Heart left ventricle (tissue), 16 donors: Measurements from ENCODE around the gene F8. TPM values are rescaled to one million over a fixed set of nuclear protein-coding genes. Genes with fewer than 3 reads are reported as not detected.

Source experiments
- ATAC-seq, 4 donors: fragments of 200-7000 bp; cut with Tn5 transposase; one replicate each; pipeline ENCODE4 v1.9.1; 2020 to 2022; ENCODE audit warnings: moderate library complexity in 4 of 4, mild to moderate bottlenecking in 3 of 4, moderate number of reproducible peaks in 1 of 4
- DNase-seq, 5 donors: peaks; one replicate each; pipeline ENCODE4 v3.0.0-alpha.2; 2020
- H3K27ac ChIP-seq, 12 donors: fragments of 200-600 bp; sonication (generic) in 4 of 12; one replicate each; pipeline versions ENCODE4 v1.5.0 to v1.8.0; 2016 to 2022; ENCODE audit warnings: mild to moderate bottlenecking in 2 of 12
- H3K27me3 ChIP-seq, 9 donors: fragments of 200-600 bp; sonication (generic) in 2 of 9; one replicate each; pipeline versions ENCODE4 v1.5.1 to v1.8.0; 2016 to 2022; ENCODE audit warnings: mild to moderate bottlenecking in 3 of 9
- H3K36me3 ChIP-seq, 9 donors: fragments of 200-600 bp; sonication (generic) in 2 of 9; one replicate each; pipeline versions ENCODE4 v1.5.0 to v1.8.0; 2018 to 2022; ENCODE audit warnings: mild to moderate bottlenecking in 2 of 9
- H3K4me1 ChIP-seq, 12 donors: fragments of 200-600 bp; sonication (generic) in 4 of 12; one replicate each; pipeline versions ENCODE4 v1.5.0 to v1.8.0; 2016 to 2022; ENCODE audit warnings: mild to moderate bottlenecking in 3 of 12
- H3K4me3 ChIP-seq, 12 donors: fragments of 200-600 bp; sonication (generic) in 4 of 12; one replicate each; pipeline versions ENCODE4 v1.5.0 to v1.8.0; 2017 to 2022; ENCODE audit warnings: mild to moderate bottlenecking in 9 of 12, moderate library complexity in 4 of 12
- H3K9me3 ChIP-seq, 12 donors: fragments of 200-600 bp; sonication (generic) in 4 of 12; one replicate each; pipeline versions ENCODE4 v1.5.0 to v1.8.0; 2016 to 2022; ENCODE audit warnings: mild to moderate bottlenecking in 1 of 12
- CTCF ChIP-seq, 12 donors: fragments of 200-600 bp; sonication (generic) in 4 of 12; IDR thresholded peaks; one replicate each; pipeline versions ENCODE4 v1.5.0 to v1.8.0; 2018 to 2022; ENCODE audit warnings: antibody characterized with exemption in 12 of 12, mild to moderate bottlenecking in 5 of 12
- POLR2A ChIP-seq, 2 donors: fragments of 450-650 bp; IDR thresholded peaks; one replicate each; pipeline ENCODE4 v1.6.1; 2017; ENCODE audit warnings: antibody characterized with exemption in 2 of 2, mild to moderate bottlenecking in 2 of 2, moderate library complexity in 2 of 2
- WGBS, 4 donors: extraction: QIAGEN DNeasy Blood & Tissue Kit in 2 of 4; methylation state at CpG; one replicate each; pipeline versions ENCODE4 v1.1.5 to v1.1.7; 2013 to 2018; 5-methylcytosine and 5-hydroxymethylcytosine counted together
- intact Hi-C, 10 donors: fragments of 100-400 bp; cut with DNase I; formaldehyde crosslinking; loops; one replicate each; pipeline versions ENCODE4 v1.11.1 to v1.14.2; 2022
- polyA plus RNA-seq, 2 donors: library from polyadenylated mRNA; stranded (reverse); fragments of 200-250 nt; gene quantifications; one replicate each; pipeline ENCODE4 v1.2.3, GENCODE V29; 2013
- total RNA-seq, 9 donors: library from RNA; depleted of rRNA in 2 of 9; stranded (reverse); fragments of >200 nt in 2 of 9; fragmentation: NEBNext Ultra II Directional in 3 of 9; extraction: Animal tissue kit (Norgen Biotek cat#: 25700) in 3 of 9; gene quantifications; one replicate each; pipeline versions ENCODE4 v1.1.0 to v1.2.4, GENCODE V29; 2016 to 2023
- donor health status: ischemic (EF 13 %, LVEDD 7.1; RV severe dilation, severe dysfunction).
- donor health status: healthy with polysubstance abuse.
- donor health status: DM: no; HTN: yes; CAD: no.
- donor health status: DM: no; HTN: no; CAD: no.
- donor health status: ischemic (EF 25% LVEDD 6.9; RV normal size, moderate dysfunction).
- donor health status: ischemic (EF 25% LVEDD 5.7; RV mildly dilated, moderate dysfunction).
- donor health status: healthy.
- donor health status: DM: yes; HTN: yes; CAD: no.
- donor health status: ischemic (EF 35%, LVEDD 5.7; RV mildly dilated, moderate dysfunction).
- donor health status: nonischemic (EF 11% LVEDD 7.7; RV severe dilation, severe dysfunction).
- donor health status: DM: yes; HTN: yes; CAD: no.
- donor health status: PGD.
- donor health status: ischemic (EF 29% LVEDD 5.4; RV normal size, mild dysfunction).
- donor health status: nonischemic (EF 23%, LVEDD 6.1; RV moderate dilation, normal function).

F8 gene
- total and polyA plus RNA-seq, 11 donors, result 26.9 to 75.1 (median 44.3) TPM

- intact Hi-C loops, result no loop called here
- no peak for DNase-seq
- Histone ChIP-seq H3K27me3 (no peaks in the 10 kb centered on the region), H3K27ac (peak overlapping the region; percentile 91 to 99 (median 98)), H3K9me3 (no peaks in the 10 kb centered on the region), H3K4me3 (peak overlapping the region; percentile 1 to 85 (median 64)), H3K36me3 (no peaks in the 10 kb centered on the region), H3K4me1 (peaks cover 0 to 15% (median 5%) of the 10 kb centered on the region in 12 donors)
- ATAC-seq, result no peak
- TF ChIP-seq POLR2A (IDR thresholded peaks at IDR 0.05) (no peak), CTCF (IDR thresholded peaks at IDR 0.05) (no peak)
- WGBS, 4 donors, result 14 to 34% (median 17%) methylated on average over 3 of the region's 3 CpGs
Measured at GRCh38 chrX:155028129-155028528, 5.6 kb upstream of the F8 start.

- Histone ChIP-seq H3K27ac (peak overlapping the region; percentile 91 to 99 (median 98)), H3K4me3 (peak overlapping the region; percentile 22 to 85 (median 64)), H3K9me3 (no peaks in the 10 kb centered on the region), H3K27me3 (no peaks in the 10 kb centered on the region), H3K4me1 (peaks cover 0 to 15% (median 5%) of the 10 kb centered on the region in 12 donors), H3K36me3 (no peaks in the 10 kb centered on the region)
- 1 to 35% (median 15%) methylated on average over 14 of the region's 14 CpGs for WGBS, 4 donors
- DNase-seq, result peak in 2 of 5 donors; percentile 23 to 24
- intact Hi-C loops, result no loop called here
- peak; percentile 37 to 63 (median 55) for ATAC-seq
- TF ChIP-seq CTCF (IDR thresholded peaks at IDR 0.05), result no peak
- no peak for TF ChIP-seq POLR2A (IDR thresholded peaks at IDR 0.05)
Measured at GRCh38 chrX:155027509-155028066, 5.1 kb upstream of the F8 start.

GRCh38 chrX:155026727-155027508 is 4.4 kb upstream of the F8 start, which contains the start of gene FUNDC2:
Gene FUNDC2, plus strand, starts transcription at chrX:155026844. Its CDS starts 95 bp downstream, at chrX:155026939.
- peak within 1 kb of the TSS; percentile 91 to 99 (median 98) for H3K27ac ChIP-seq
- peak; percentile 93 to 97 (median 95) for DNase-seq
- peak within 1 kb of the TSS; percentile 22 to 85 (median 64) for H3K4me3 ChIP-seq
- H3K9me3 ChIP-seq, result no peaks in the 10 kb centered on the region
- H3K27me3 ChIP-seq, result no peaks in the 10 kb centered on the region
- 0 to 40% (median 20%) methylated on average over 29 to 82 of the region's 82 CpGs for WGBS, 4 donors
- TF ChIP-seq POLR2A (IDR thresholded peaks at IDR 0.05) (no peak), CTCF (IDR thresholded peaks at IDR 0.05) (no peak)
- H3K4me1 ChIP-seq, result peaks cover 0 to 15% (median 5%) of the 10 kb centered on the region in 12 donors
- H3K36me3 ChIP-seq, result no peaks in the 10 kb centered on the region
- intact Hi-C loops, result no loop called here
- peak; percentile 92 to 95 (median 94) for ATAC-seq

DNA sequence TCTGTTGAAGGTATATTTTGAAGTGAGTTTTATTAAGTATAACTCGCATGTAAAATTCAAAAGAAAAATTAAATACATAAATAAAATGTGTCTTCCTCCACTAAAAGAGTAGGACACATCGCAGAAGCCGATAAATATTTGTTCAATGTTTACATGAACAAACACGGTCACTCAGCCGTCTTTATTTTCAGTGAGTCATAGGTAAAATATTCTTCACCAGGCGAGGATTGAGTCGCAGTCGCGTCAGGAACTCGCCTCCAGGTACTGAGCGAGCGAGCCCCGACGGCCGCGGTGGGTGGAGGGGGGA is 3.9 kb upstream of the F8 start:
- H3K4me1 ChIP-seq, result peaks cover 0 to 15% (median 4%) of the 10 kb centered on the region in 12 donors
- peak overlapping the region; percentile 91 to 99 (median 98) for H3K27ac ChIP-seq
- no peak for TF ChIP-seq CTCF (IDR thresholded peaks at IDR 0.05)
- no peak for TF ChIP-seq POLR2A (IDR thresholded peaks at IDR 0.05)
- DNase-seq (no peak), ATAC-seq (no peak)
- peak overlapping the region in 11 of 12 donors; percentile 8 to 85 (median 65) for H3K4me3 ChIP-seq
- H3K9me3 ChIP-seq, result no peaks in the 10 kb centered on the region
- WGBS, 4 donors, result 0 to 57% (median 20%) methylated on average over 15 to 16 of the region's 16 CpGs
- intact Hi-C loops, result no loop called here
- no peaks in the 10 kb centered on the region for H3K27me3 ChIP-seq
- no peaks in the 10 kb centered on the region for H3K36me3 ChIP-seq
